WTC11 (cell line): ENCODE measurements around the gene KCNJ11. TPM values are rescaled to one million over a fixed set of nuclear protein-coding genes. Genes with fewer than 3 reads are reported as not detected.

Source experiments
- ATAC-seq: fragments of 200-7000 bp; cut with Tn5 transposase; 2 replicates; pipeline ENCODE4 v1.10.0; 2021; ENCODE audit warnings: mild to moderate bottlenecking, moderate library complexity
- CTCF ChIA-PET: fragments of 300-600 bp; sonication (Branson Sonifier 250); formaldehyde crosslinking; loops from one replicate; lab custom pipeline; 2021; ENCODE audit warnings: antibody characterized with exemption; lab: Charles Lee
- POLR2A ChIA-PET: fragments of 350-600 bp; sonication (Branson Sonifier 250); formaldehyde crosslinking; loops from one replicate; lab custom pipeline; 2021; ENCODE audit warnings: antibody characterized with exemption; lab: Charles Lee
- DNase-seq: peaks from one replicate; pipeline ENCODE4 v3.0.0; 2021; ENCODE audit warnings: low spot score
- H3K27ac Mint-ChIP-seq: 2 replicates; pipeline ENCODE4 v1.8.0; 2021; ENCODE audit warnings: mixed read lengths
- H3K27me3 Mint-ChIP-seq: 2 replicates; pipeline ENCODE4 v1.8.0; 2021; ENCODE audit warnings: low read depth, mild to moderate bottlenecking, moderate library complexity, mixed read lengths
- H3K36me3 Mint-ChIP-seq: 2 replicates; pipeline ENCODE4 v1.8.0; 2021; ENCODE audit warnings: mixed read lengths
- H3K4me1 Mint-ChIP-seq: 2 replicates; pipeline ENCODE4 v1.8.0; 2022; ENCODE audit warnings: mixed read lengths
- H3K4me3 Mint-ChIP-seq: 2 replicates; pipeline ENCODE4 v1.8.0; 2021; ENCODE audit warnings: mild to moderate bottlenecking, moderate library complexity, mixed read lengths
- H3K9me3 Mint-ChIP-seq: 2 replicates; pipeline ENCODE4 v1.8.0; 2021; ENCODE audit warnings: mixed read lengths
- CREB1 ChIP-seq: sonication (generic); formaldehyde crosslinking; IDR thresholded peaks from 2 replicates; pipeline ENCODE4 v1.8.0; 2023; ENCODE audit warnings: mild to moderate bottlenecking, missing genetic modification reagents
- CREM ChIP-seq: sonication (generic); formaldehyde crosslinking; IDR thresholded peaks from 2 replicates; pipeline ENCODE4 v1.8.1; 2022; ENCODE audit warnings: mild to moderate bottlenecking, missing genetic modification reagents, moderate library complexity
- E2F1 ChIP-seq: sonication (generic); formaldehyde crosslinking; IDR thresholded peaks from 2 replicates; pipeline ENCODE4 v1.8.0; 2022; ENCODE audit warnings: mild to moderate bottlenecking, missing genetic modification reagents
- E2F5 ChIP-seq: sonication (generic); formaldehyde crosslinking; IDR thresholded peaks from 2 replicates; pipeline ENCODE4 v1.8.1; 2022; ENCODE audit warnings: mild to moderate bottlenecking, moderate library complexity, missing genetic modification reagents
- FOXK1 ChIP-seq: sonication (generic); formaldehyde crosslinking; IDR thresholded peaks from 2 replicates; pipeline ENCODE4 v1.8.0; 2022; ENCODE audit warnings: mild to moderate bottlenecking, moderate library complexity, missing genetic modification reagents
- HMGXB4 ChIP-seq: sonication (generic); formaldehyde crosslinking; IDR thresholded peaks from 2 replicates; pipeline ENCODE4 v1.8.1; 2023; ENCODE audit warnings: mild to moderate bottlenecking, moderate library complexity, missing genetic modification reagents
- IRF2 ChIP-seq: sonication (generic); formaldehyde crosslinking; IDR thresholded peaks from 2 replicates; pipeline ENCODE4 v1.8.0; 2022; ENCODE audit warnings: low read depth, missing genetic modification reagents, borderline replicate concordance
- MXD4 ChIP-seq: fragments of 250-450 bp; sonication (Bioruptor Pico); IDR thresholded peaks from 2 replicates; pipeline ENCODE4 v1.8.0; 2021; ENCODE audit warnings: mild to moderate bottlenecking, moderate library complexity, borderline replicate concordance
- NFE2L1 ChIP-seq: sonication (generic); formaldehyde crosslinking; IDR thresholded peaks from 2 replicates; pipeline ENCODE4 v1.8.1; 2023; ENCODE audit warnings: missing genetic modification reagents
- NFYB ChIP-seq: sonication (generic); formaldehyde crosslinking; conservative IDR thresholded peaks from 2 replicates; pipeline ENCODE4 v1.8.0; 2022; ENCODE audit warnings: low read depth, missing genetic modification reagents
- NR1H2 ChIP-seq: sonication (generic); formaldehyde crosslinking; IDR thresholded peaks from 2 replicates; pipeline ENCODE4 v1.9.0; 2021; ENCODE audit warnings: mild to moderate bottlenecking, moderate library complexity, missing genetic modification reagents
- PREB ChIP-seq: sonication (generic); formaldehyde crosslinking; IDR thresholded peaks from 2 replicates; pipeline ENCODE4 v1.8.1; 2022; ENCODE audit warnings: mild to moderate bottlenecking, missing genetic modification reagents, moderate library complexity, borderline replicate concordance
- RORB ChIP-seq: fragments of 250-450 bp; sonication (Bioruptor Pico); IDR thresholded peaks from 2 replicates; pipeline ENCODE4 v1.9.0; 2021; ENCODE audit warnings: mild to moderate bottlenecking
- SMAD3 ChIP-seq: sonication (generic); formaldehyde crosslinking; IDR thresholded peaks from 2 replicates; pipeline ENCODE4 v1.8.0; 2022; ENCODE audit warnings: missing genetic modification reagents, mild to moderate bottlenecking, borderline replicate concordance
- TEAD1 ChIP-seq: sonication (generic); formaldehyde crosslinking; IDR thresholded peaks from 2 replicates; pipeline ENCODE4 v1.8.0; 2022; ENCODE audit warnings: mild to moderate bottlenecking, missing genetic modification reagents
- TP53 ChIP-seq: sonication (generic); formaldehyde crosslinking; IDR thresholded peaks from 2 replicates; pipeline ENCODE4 v1.8.1; 2023; ENCODE audit warnings: mild to moderate bottlenecking, missing genetic modification reagents
- ZBTB21 ChIP-seq: sonication (generic); formaldehyde crosslinking; IDR thresholded peaks from 2 replicates; pipeline ENCODE4 v1.8.1; 2023; ENCODE audit warnings: mild to moderate bottlenecking, missing genetic modification reagents, borderline replicate concordance
- ZNF232 ChIP-seq: sonication (generic); formaldehyde crosslinking; IDR thresholded peaks from 2 replicates; pipeline ENCODE4 v1.8.0; 2022; ENCODE audit warnings: mild to moderate bottlenecking, missing genetic modification reagents
- ZNF263 ChIP-seq: sonication (generic); formaldehyde crosslinking; IDR thresholded peaks from 2 replicates; pipeline ENCODE4 v1.8.1; 2022; ENCODE audit warnings: low read depth, mild to moderate bottlenecking, moderate library complexity, missing genetic modification reagents
- ZNF281 ChIP-seq: sonication (generic); formaldehyde crosslinking; IDR thresholded peaks from 2 replicates; pipeline ENCODE4 v1.8.0; 2023; ENCODE audit warnings: mild to moderate bottlenecking, missing genetic modification reagents
- ZNF416 ChIP-seq: fragments of 250-450 bp; sonication (Bioruptor Pico); IDR thresholded peaks from 2 replicates; pipeline ENCODE4 v1.9.0; 2021; ENCODE audit warnings: mild to moderate bottlenecking, inconsistent platforms
- total RNA-seq: library from RNA; stranded (reverse); gene quantifications from 3 replicates; pipeline ENCODE4 v1.2.3, GENCODE V29; 2021

KCNJ11 gene
- total RNA-seq, 1 experiment from 2014 or later: 8.2 TPM

- no peak for TF ChIP-seq ZBTB21
- no peak for TF ChIP-seq ZNF281
- no peak for TF ChIP-seq SMAD3 (CRISPR knock-in tag)
These were observed 42.7 kb upstream of the KCNJ11 start (continued) for GRCh38 chr11:17431139-17431538.

GRCh38 chr11:17430616-17431015 is 42.2 kb upstream of the KCNJ11 start:
- Mint-ChIP-seq H3K4me1 (no peaks in the 10 kb centered on the region), H3K27me3 (no peaks in the 10 kb centered on the region; the same call in 1 of the 2 replicates), H3K9me3 (no peaks in the 10 kb centered on the region), H3K27ac (no peak overlapping the region), H3K36me3 (no peaks in the 10 kb centered on the region), H3K4me3 (no peak overlapping the region)
- CTCF ChIA-PET: interaction anchor here (0.9 to 1.5 kb wide), 4 partner anchors 42 to 97 kb away, joined by 3 to 8 read pairs (median 4); partner anchors contain the start of genes ABCC8 and KCNJ11
- TF ChIP-seq PREB (no peak), ZNF232 (CRISPR knock-in tag) (no peak), ZNF281 (no peak), E2F1 (CRISPR knock-in tag) (no peak), MXD4 (CRISPR knock-in tag) (no peak), NFYB (CRISPR knock-in tag) (no peak), IRF2 (CRISPR knock-in tag) (no peak), NR1H2 (CRISPR knock-in tag) (no peak), TP53 (CRISPR knock-in tag) (no peak), ZNF416 (CRISPR knock-in tag) (no peak), RORB (no peak)
- ATAC-seq (no peak), DNase-seq (no peak)
- POLR2A ChIA-PET: no interaction called here

GRCh38 chr11:17428925-17429324 is 40.5 kb upstream of the KCNJ11 start:
- ChIA-PET POLR2A (no interaction called here), CTCF (interaction anchor here (1.0 to 1.3 kb wide), 3 partner anchors 23 to 99 kb away, joined by 4 to 6 read pairs (median 4); no protein-coding TSS in a partner anchor)
- ATAC-seq: no peak
- H3K9me3 Mint-ChIP-seq: no peaks in the 10 kb centered on the region
- H3K36me3 Mint-ChIP-seq: no peaks in the 10 kb centered on the region
- H3K4me1 Mint-ChIP-seq: no peaks in the 10 kb centered on the region
- no peak for DNase-seq
- no peak overlapping the region for H3K27ac Mint-ChIP-seq
- no peak overlapping the region for H3K4me3 Mint-ChIP-seq
- no peaks in the 10 kb centered on the region; the same call in 1 of the 2 replicates for H3K27me3 Mint-ChIP-seq
- TF ChIP-seq NFE2L1 (CRISPR knock-in tag) (no peak), TP53 (CRISPR knock-in tag) (no peak), ZNF263 (no peak), FOXK1 (CRISPR knock-in tag) (no peak), CREB1 (CRISPR knock-in tag) (no peak), E2F5 (no peak), TEAD1 (CRISPR knock-in tag) (no peak), NR1H2 (CRISPR knock-in tag) (no peak), HMGXB4 (no peak), CREM (CRISPR knock-in tag) (no peak)
